ENCODE data around the gene ARID3A.

DNA sequence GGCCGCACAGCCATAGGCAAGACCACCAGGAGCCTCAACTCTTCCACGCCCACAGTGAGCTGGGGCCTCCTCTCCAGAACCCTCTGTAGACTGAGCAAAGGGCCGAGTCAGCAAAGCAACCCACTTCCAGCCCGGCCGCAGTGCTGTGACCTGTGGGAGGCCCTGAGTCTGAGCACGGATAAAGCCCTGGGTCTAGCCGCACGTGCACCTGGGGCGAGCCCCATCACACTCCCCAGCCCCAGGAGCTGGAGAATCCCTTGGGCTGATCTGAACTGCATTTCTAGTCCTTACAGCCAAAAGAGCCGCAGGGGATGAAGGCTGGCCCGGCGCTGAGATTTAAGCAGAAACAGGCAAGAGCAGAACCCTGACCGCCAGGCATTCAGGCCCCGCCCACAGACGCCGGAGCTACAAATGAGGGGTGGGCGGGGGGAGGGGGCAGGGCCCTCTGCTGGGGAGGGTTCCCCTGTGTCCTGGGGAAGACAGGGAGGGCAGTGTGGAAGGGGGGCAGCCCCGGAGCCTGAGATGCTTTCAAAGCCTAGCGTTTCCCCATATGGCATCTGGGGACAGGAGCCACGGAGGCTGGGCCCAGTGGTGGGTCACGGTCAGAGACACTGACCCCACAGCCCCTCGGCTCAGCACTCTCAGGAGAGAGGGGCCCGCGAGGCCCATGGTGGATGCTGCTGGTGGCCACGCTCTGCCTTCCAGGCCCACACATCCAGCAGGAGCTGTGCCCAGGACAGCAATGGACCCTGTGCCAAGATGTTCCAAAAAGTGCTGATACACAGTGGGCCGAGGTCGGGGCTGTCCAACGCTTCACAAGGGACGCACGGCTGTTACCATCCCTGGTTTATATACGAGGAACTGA, 90.2 kb downstream of the ARID3A start:
- TF ChIP-seq YY1 (IDR thresholded peaks at IDR 0.05; ENCODE audit: insufficient read depth, insufficient read length) = no peak
- TF ChIP-seq SUZ12 (IDR thresholded peaks at IDR 0.05; ENCODE audit: extremely low read depth, insufficient read depth, insufficient read length) = no peak
- no peak for TF ChIP-seq ZNF274 (IDR thresholded peaks at IDR 0.05; ENCODE audit: low read depth, low read length)
